ENCODE measurements around the gene AMOT.
"Not testable (repeated sequence)": the region's sequence is repeated elsewhere in the genome, so short reads cannot be mapped to it uniquely, and the experiment has no call there.

Gene AMOT

GRCh38 chrX:112840382-112841113 lies at the start of gene AMOT:
TSS of gene AMOT (minus strand) at chrX:112840831. CDS start at chrX:112823126, 17,705 bp downstream.
- peak; percentile 31 for DNase-seq

GRCh38 chrX:112889400-112889799 lies 48.8 kb upstream of the AMOT start:
- DNase-seq, result no peak

GRCh38 chrX:112888916-112889315 lies 48.3 kb upstream of the AMOT start:
- DNase-seq, result no peak

- DNase-seq, result no peak
Measured at GRCh38 chrX:112877771-112878173, 37.1 kb upstream of the AMOT start.

- DNase-seq, result no peak
Measured at GRCh38 chrX:112874614-112875013, 34.0 kb upstream of the AMOT start.

GRCh38 chrX:112874175-112874574 lies 33.5 kb upstream of the AMOT start:
- no peak for DNase-seq

- no peak for DNase-seq
Measured at GRCh38 chrX:112868586-112868985, 28.0 kb upstream of the AMOT start.

GRCh38 chrX:112867570-112867969 lies 26.9 kb upstream of the AMOT start:
- no peak for DNase-seq

GRCh38 chrX:112866175-112866574 lies 25.5 kb upstream of the AMOT start:
- no peak for DNase-seq

GRCh38 chrX:112865464-112866025 lies 24.9 kb upstream of the AMOT start:
- DNase-seq, result no peak

- no peak for DNase-seq
Measured at GRCh38 chrX:112863850-112864249, 23.2 kb upstream of the AMOT start.

GRCh38 chrX:112857478-112857878 lies 16.8 kb upstream of the AMOT start:
- DNase-seq, result no peak

- not testable (repeated sequence) for DNase-seq
Measured at GRCh38 chrX:112854901-112855300, 14.3 kb upstream of the AMOT start.

- no peak for DNase-seq
Measured at GRCh38 chrX:112852851-112853250, 12.2 kb upstream of the AMOT start.

- no peak for DNase-seq
Measured at GRCh38 chrX:112851806-112852205, 11.2 kb upstream of the AMOT start.

GRCh38 chrX:112851161-112851779 lies 10.6 kb upstream of the AMOT start:
- DNase-seq, result no peak

- no peak for DNase-seq
Measured at GRCh38 chrX:112849016-112849415, 8.4 kb upstream of the AMOT start.

- no peak for DNase-seq
Measured at GRCh38 chrX:112846782-112847181, 6.2 kb upstream of the AMOT start.

GRCh38 chrX:112846187-112846586 lies 5.6 kb upstream of the AMOT start:
- no peak for DNase-seq

GRCh38 chrX:112844250-112844649 lies 3.6 kb upstream of the AMOT start:
- DNase-seq, result no peak

- no peak for DNase-seq
Measured at GRCh38 chrX:112841820-112842157, 1.2 kb upstream of the AMOT start.

- DNase-seq, result peak; percentile 55
Measured at GRCh38 chrX:112841114-112841819, 636 bp upstream of the AMOT start.

GRCh38 chrX:112839856-112840255 lies 775 bp downstream of the AMOT start:
- DNase-seq, result no peak

GRCh38 chrX:112837531-112837930 lies 3.1 kb downstream of the AMOT start:
- no peak for DNase-seq

Measured in amniotic stem cell (primary cell).